ENCODE measurements around the gene IL22RA2.

GRCh38 chr6:137172734-137173431 lies 561 bp downstream of the IL22RA2 start:
- no peak for TF ChIP-seq POLR2AphosphoS5 (IDR thresholded peaks at IDR 0.05; ENCODE audit: borderline replicate concordance, low read depth, low read length)
- TF ChIP-seq EZH2 (IDR thresholded peaks at IDR 0.05): no peak

All from SK-N-MC (cell line).